GM19372 (cell line): Measurements from ENCODE around the gene MTCH2.
"Not testable (repeated sequence)": the region's sequence is repeated elsewhere in the genome, so short reads cannot be mapped to it uniquely, and the experiment has no call there.

Experiments used
- ATAC-seq: cut with Tn5 transposase; IDR thresholded peaks from one replicate; pipeline ENCODE4 v1.9.1; 2021; ENCODE audit warnings: mild to moderate bottlenecking, low read depth, moderate library complexity; ENCODE audit not compliant: unreplicated experiment

The MTCH2 gene

DNA sequence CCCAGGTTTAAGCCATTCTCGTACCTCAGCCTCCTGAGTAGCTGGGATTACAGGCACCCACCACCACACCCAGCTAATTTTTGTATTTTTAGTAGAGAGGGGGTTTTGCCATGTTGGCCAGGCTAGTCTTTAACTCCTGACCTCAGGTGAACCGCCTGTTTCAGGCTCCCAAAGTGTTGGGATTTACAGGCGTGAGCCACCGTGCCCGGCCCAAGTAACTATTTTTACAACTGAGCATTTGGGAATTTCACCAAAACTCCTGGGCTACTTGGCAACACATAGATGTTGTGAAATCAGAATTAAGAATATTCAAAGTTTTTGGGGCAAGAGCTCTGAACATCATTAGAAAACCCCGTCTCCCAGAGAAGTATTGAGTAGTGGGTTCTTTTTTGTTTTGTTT is 1.9 kb downstream of the MTCH2 start:
- not testable (repeated sequence) for ATAC-seq

DNA sequence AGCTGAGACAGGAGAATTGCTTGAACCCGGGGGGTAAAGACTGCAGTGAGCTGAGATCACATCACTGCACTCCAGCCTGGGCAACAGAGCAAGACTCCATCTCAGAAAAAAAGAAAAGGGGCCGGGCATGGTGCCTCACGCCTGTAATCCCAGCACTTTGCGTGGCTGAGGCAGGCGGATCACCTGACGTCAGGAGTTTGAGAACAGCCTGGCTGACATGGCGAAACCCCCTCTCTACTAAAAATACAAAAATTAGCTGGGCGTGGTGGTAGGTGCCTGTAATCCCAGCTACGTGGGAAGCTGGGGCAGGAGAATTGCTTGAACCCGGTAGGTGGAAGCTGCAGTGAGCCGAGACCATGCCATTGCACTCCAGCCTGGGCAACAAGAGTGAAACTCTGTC is 6.0 kb downstream of the MTCH2 start:
- ATAC-seq: not testable (repeated sequence)

DNA sequence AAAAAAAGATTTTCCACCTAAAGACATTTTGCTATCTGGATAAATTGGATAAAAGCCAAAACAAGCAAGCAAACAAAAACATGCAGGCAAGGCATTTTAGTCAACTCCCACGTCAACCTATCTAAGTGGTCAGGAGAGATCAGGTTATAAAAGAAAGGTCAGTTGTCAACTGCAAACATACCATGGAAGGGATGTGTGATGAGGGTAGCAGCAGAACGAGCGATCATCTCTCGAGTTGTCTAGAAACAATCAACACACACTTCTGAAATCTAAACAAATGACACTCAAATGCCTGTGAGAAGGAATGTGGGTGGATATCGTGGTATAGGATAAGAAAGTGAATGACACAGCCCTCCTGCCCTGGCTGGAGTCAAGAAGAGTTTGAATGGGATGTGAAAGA is 10.9 kb downstream of the MTCH2 start:
- no peak for ATAC-seq

DNA sequence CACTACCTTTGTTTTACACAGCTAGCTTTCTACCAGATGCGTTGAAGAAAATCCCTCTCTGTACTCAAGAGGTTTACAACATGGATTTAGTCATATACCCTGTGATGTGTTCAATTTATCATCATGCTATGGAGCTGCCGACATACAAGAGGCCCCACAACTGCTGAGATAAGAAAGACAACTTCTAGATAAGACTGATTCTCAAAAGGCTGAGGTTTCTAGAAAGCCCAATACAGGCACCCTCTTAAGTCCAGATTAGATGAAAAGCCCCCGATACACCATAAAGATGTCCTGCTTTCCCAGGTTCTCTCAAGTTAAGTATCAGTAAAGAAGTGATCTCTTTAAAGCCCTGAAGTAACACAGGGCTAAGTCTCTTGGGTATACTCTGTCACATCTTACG is 14.3 kb downstream of the MTCH2 start:
- no peak for ATAC-seq

DNA sequence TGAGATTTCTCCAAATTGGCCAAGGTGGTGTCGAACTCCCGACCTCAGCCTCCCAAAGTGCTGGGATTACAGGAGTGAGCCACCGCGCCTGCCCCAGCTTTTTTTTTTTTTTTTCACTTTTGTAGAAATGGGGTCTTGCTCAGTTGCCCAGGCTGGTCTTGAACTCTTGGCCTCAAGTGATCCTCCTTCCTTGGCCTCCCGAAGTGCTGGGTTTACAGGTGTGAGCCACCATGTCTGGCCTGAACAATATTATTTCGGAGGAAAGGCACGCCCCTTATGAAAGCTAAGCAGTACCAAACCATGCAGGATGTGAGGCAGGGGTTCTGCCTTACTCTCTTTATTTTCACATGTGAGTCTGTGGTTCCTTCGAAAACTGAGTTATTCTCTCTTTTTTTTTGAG is 16.1 kb downstream of the MTCH2 start:
- no peak for ATAC-seq

DNA sequence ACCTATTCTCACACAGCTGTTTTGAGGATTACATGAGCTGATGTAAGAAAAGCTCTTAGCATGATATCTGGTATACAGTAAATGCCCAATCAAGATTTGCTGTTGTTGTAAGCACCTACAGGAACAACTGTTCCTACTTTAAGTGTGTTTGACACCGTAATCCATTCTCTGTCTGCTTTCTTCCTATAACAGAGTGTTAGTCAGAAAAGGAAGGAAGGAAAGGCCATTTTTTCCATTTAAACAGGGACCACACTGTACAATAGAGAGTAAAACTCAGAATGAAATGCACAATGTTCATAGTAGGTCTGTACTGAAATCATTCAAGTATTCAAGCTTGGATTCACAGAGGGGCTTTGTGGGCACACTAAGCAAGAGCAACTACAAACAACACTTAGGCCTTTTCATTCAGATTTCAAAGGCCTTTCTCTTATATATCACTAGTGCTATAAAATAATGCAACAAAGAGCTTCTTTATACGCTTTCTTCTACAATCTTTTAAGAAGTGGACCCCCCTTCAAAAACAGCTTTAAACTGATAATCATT is 21.5 kb downstream of the MTCH2 start:
- ATAC-seq: no peak

DNA sequence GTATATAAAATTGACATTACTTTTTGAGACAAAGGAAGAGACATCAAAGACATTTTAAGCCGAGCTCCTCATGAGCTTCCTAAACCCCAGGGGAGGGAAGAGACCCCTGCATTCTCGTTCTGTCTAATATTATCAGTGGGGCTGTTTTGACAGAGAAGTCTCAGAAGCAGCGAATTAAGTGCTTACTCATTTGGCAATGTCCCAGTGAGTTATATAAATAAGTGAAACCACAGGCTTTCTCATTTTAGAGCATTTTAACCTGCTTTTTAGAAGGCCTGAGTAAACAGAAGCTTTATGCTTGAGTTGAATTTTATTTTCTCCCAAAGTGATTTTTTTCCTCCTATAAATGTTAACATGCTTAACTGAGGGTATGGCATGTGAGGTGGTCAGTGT is 24.9 kb downstream of the MTCH2 start:
- ATAC-seq: no peak

DNA sequence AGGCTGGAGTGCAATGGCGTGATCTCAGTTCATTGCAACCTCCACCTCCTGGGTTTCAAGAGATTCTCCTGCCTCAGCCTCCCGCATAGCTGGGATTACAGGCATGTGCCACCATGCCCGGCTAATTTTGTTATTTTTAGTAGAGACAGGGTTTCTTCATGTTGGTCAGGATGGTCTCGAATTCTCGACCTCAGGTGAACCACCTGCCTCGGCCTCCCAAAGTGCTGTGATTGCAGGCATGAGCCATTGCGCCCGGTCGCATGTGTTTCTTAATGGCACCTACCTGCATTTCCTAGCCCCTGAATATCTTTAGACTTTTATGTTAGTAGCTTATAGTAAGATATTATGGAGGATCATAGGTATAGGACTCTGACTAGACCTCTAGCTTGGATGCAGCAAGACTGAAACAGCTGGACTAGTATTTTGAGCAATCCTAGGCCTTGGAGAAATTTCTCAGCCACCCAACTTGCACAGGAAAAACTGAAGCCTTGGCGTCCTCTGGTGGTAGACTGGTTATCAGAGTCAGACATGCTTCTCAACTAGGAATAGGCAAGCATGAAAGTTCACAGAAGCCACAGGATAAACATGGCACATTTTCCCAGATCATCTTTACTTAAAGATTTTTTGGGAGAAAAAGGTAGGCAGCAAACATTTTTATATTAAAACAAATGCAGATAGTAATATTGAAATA is 25.5 kb downstream of the MTCH2 start:
- no peak for ATAC-seq

DNA sequence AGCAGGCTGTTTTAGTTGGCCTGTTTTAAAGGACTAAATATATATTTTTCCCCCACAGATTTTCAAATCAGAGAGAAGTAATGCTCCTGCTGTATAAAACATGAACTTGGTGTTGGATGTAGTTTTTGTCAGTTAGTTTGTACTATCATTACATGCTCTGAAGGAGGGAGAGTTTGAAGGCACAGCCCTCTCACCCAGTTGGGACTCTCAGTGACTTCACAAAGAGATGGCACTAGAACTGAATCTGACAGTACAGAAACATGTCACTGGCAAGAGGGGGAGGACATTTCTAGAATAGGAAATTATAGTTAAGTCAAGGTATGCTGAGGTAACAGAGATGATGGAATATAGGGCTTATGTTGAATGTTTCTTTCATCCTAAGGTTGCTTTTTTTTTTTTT is 27.1 kb downstream of the MTCH2 start:
- ATAC-seq: no peak

DNA sequence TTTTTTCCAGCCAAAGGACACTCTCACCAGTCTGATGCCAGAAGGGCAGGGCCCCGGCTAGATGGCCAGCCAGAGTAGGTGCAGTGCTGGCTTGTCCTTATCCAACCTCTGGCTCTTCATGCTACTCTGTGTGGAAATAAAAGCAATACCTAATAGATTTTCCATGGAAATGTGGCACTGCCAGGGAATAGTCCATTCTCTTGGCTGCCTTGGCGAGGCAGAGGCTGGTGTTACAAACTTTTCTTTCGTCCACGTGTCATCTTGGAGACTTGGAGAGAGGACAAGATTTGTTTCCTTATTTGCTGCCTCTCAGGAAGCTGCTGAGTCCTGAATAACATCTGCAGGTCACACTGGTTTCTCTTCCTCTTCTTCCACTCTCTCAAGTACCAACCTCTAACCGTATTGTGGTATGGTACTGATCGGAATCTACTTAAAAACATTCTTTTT is 31.0 kb downstream of the MTCH2 start:
- no peak for ATAC-seq

DNA sequence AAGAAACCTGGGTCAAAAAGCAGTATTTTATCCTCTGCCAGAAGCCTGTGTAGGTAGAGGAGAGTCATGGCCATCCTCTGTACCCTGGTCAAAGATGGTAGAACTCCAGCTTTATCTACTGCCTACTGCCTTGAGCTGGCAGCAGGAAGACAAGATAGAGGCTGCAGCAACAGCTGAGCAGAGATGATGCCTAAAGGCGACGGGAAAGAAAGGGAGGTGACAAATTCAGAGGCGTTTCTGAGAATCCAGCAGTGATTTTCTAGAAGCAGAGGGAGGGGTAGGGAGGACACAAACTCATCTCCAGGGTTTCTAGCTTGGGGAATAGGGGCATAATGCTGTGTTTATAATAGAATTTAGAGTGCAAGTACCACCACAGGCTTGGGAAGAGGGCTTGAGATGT is 32.7 kb downstream of the MTCH2 start:
- ATAC-seq: no peak

DNA sequence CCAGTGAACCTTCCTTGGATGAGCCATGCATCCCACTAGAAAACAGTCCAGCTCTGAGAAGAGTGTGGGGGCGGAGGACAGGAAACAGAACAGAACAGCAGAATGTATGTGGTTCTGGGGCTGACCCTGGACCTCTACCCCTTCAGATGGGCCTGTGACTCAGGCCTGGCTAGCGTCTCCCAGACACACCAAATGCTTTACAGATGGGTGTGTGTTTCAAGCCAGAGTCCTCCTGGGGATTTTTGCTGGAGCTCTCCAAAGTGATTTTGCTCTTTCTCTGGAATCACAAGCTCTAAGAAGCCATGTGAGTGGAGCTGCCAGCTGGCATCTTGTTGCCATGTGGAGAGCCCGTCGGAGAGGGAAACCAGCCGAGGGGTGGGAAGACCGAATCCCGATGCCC is 35.0 kb downstream of the MTCH2 start:
- no peak for ATAC-seq

DNA sequence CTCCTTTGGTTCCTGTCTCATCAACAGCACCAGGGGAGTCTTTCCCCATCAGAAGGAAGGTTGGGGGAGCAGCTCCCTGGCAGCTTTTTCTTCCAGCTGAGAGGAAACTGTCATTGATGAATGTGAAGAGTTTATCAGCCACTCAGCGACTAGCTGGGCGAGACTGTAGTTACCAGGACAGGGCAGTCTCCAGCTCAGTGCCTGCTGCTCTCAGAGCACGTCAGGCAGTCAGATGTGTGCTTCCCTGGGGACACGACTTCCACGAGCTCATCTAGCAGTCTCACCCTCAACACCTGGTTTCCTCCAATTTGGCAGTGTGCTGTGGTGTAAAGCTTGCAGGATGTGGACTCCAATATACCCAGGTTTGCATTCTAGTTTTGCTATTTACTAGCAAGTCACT is 35.6 kb downstream of the MTCH2 start:
- no peak for ATAC-seq

DNA sequence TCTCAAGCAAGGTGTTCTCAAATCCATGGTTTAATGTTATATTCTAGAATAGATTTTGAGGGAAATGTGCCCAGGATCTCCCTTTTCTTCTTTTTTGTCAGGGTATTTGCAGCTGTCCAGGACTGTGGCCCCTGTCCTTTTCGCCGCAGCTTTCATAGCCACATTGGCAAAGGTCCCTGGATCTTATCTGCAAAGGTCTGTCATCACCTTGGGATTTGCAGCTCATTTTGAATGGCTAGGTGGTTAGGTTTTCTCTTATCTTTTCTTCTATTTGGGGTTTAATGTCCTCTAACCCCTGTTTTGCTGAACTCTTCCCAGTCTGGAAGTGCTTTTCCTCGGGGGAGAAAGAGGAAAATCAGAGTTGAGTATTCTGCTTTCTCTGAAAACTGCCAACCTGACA is 36.4 kb downstream of the MTCH2 start:
- ATAC-seq: no peak

DNA sequence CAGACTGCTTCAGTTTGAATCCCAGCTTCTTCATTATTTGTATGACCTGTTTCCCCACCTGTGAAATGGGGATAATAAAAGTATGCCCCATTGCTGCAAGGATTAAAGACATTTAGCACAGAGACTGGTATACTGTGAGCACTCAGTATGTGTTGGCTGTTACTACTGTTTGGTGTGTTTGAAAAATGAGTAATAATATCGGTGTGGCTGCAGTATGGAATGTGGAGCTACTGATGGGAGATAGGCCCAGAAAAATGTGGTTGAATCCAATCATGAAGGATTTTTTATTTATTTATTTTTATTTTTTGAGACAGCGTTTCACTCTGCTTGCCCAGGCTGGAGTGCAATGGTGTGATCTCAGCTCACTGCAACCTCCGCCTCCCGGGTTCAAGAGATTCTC is 39.1 kb downstream of the MTCH2 start:
- no peak for ATAC-seq

DNA sequence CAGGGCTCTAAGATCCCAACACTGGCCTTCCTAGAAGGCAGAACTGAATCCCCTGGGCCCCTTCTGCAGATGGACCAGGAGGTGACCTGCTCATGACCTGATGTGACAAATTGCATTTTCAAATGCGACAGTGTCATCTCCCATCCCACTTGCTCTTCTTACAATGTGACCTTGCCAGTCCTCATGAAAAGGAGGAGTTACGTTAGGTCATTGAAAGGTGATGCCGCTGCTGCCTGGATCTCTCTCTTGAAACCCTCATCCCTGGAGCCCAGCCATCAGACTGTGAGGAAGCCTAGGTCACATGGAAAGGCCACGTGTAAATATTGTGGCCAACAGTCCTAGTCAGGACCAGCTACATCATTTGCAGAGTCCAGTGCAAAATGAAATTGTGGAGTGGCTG is 42.5 kb downstream of the MTCH2 start:
- no peak for ATAC-seq

DNA sequence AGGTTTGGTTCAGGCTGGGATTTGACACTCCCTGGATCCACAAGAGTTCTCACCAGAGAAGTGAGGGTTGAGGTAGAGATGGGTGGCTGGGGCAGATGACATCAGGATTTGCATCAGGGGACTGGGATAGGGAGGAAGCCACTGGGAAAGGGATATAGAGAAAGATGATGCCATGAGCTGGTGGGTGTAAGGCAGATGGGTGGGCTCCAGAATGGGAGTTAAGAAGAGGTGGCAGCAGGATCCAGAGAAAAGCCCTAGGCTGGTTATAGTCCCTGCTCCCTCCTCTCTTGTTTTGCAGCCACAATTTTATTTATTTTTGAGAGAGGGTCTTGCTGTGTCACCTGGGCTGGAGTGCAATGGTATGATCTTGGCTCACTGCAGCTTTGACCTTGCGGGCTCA is 46.4 kb downstream of the MTCH2 start:
- ATAC-seq: no peak

DNA sequence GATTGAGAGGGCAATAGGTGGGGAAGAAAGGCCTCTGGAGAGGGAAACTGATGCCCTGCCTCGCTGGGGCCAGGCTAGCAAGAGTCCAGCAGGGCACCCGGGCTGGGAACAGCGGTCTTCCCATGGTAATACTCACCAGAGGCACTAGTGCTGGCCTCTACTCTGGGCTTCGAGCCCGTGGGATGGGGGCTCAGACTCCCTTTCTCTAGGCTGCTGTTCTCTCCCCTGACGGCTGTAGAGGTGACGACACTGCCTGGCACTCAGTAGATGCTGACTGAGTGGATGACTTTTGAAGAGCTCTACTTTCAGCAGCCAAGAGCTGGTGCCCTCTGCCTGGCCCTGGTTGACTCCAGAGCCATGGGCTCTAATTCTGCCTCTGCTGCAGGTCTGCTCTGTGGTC is 47.3 kb downstream of the MTCH2 start:
- no peak for ATAC-seq

DNA sequence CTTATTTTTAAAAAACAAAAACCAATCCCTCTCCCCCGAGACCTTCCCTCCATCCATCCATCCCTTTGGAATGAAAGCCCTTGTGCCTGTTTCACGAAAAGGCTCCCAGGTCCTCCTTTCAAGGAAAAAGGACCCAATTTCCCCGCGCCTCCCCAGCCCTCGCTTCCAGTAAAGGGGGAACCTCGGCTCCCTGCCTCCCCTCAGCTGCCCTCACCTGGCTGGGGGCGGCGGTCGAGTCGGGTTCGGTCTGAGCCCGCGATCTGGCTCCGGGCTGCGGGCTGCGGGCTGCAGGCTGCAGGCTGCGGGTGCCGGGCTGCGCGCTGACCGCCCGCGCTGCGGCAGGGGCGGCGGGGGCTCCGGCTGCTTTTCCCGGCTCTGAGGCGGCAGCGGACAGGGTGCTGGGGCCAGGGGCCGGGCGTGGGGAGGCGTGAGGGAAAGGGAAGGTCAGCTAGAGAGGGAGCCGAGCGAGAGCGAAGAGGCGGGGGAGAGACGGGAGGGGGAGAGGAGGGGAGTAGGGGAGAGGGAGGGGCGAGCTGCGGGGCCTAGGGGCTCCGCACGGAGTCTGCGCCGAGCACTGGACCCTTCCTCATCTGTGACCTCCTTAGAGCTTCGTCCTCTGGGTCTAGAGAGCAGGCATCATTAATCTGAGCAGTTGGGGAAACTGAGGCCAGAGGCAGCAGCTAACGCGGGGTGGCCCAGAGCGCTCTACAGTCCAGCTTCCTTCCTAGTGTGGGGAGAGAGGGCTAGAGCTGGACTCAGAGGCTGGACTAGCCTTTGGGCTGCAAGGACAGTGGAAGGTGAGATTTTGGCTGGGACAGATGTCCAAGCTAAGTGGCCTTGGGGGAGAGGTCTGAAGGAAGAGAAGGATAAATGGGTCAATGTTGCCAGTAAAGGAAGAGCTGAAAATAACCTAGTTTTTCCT is 48.2 kb downstream of the MTCH2 start, which contains the start of gene C1QTNF4:
Gene C1QTNF4, minus strand, starts transcription at position 478 of the 922 bp plus-strand sequence. CDS start 3,601 bp downstream, outside the sequence.
- no peak for ATAC-seq

DNA sequence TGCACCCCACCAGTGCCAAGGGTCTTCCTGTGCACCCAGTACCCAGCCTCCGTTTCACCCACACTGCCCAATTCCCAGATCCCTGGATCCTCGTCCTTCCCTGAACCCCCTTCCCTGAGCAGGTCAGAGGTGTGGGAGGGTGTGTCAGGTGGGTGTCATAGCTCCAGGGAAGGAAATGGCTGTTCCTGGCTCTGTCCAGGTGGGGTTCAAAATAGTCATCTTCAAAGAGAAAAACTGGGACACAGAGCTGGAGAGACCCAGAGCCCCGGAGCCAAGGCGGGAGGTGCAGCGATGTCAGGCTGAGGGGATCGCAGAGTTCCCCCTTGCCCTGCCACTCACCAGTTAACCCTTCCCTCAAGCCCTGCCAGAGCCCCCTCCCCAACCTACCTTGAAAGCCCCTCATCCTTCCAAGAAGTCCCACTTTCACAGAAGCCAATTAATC is 48.8 kb downstream of the MTCH2 start:
- no peak for ATAC-seq

DNA sequence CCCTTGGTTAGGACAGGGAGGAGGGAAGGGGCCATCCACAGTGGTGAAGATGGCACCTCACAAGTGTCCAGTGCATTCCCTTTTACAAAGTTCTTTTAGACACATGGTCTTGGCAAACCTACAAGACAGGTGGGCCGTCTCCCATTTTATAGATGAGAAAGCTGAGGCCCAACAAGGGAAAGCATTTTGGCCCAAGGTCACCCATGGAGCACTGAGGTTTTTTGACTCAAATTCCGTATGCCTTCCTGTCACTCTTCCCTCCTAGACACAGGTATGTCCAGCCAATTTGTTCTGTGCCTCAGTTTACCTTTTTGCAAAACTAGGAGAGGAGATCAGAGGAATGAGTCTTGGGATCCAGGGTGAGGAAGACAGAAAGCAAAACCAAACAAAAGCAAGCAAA is 49.4 kb downstream of the MTCH2 start:
- no peak for ATAC-seq
